Astrocyte (in vitro differentiated cells and primary cell): ENCODE results near the gene OR4E1.

Experiments used
- EZH2 ChIP-seq: IDR thresholded peaks from 2 replicates; pipeline ENCODE4 v1.6.1; 2012; ENCODE audit warnings: mild to moderate bottlenecking, low read length, inconsistent platforms; ENCODE audit not compliant: insufficient read depth
- TF ChIP-seq, protein P1 (sequence below): IDR thresholded peaks from 2 replicates; pipeline ENCODE4 v1.5.1; 2011; ENCODE audit warnings: low read depth, mild to moderate bottlenecking, inconsistent platforms, low read length, moderate library complexity; ENCODE audit not compliant: insufficient read depth

DNA sequence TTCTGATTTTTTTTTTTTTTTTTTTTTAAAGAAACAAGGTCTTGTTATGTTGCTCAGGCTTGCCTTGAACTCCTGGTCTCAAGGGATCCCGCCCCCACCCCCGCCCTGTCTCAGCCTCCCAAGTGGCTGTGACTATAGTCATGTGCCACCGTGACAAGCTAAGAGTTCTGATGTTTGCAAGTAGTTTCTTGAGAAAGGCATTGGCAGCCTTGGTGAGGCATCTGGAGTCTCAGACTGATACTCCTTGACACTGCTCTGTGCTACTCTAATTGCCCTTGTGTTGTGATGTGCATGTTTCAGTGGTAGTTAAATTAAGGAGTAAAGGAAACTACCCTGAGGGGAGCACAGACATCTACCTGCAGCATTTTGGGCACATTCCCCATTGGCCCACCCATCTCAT is 46.2 kb upstream of the OR4E1 start:
- TF ChIP-seq, protein P1, sequence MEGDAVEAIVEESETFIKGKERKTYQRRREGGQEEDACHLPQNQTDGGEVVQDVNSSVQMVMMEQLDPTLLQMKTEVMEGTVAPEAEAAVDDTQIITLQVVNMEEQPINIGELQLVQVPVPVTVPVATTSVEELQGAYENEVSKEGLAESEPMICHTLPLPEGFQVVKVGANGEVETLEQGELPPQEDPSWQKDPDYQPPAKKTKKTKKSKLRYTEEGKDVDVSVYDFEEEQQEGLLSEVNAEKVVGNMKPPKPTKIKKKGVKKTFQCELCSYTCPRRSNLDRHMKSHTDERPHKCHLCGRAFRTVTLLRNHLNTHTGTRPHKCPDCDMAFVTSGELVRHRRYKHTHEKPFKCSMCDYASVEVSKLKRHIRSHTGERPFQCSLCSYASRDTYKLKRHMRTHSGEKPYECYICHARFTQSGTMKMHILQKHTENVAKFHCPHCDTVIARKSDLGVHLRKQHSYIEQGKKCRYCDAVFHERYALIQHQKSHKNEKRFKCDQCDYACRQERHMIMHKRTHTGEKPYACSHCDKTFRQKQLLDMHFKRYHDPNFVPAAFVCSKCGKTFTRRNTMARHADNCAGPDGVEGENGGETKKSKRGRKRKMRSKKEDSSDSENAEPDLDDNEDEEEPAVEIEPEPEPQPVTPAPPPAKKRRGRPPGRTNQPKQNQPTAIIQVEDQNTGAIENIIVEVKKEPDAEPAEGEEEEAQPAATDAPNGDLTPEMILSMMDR, result no peak
- no peak for TF ChIP-seq EZH2
